Glutamatergic neuron (in vitro differentiated cells): ENCODE results near the gene MPHOSPH9. TPM values are rescaled to one million over a fixed set of nuclear protein-coding genes. Genes with fewer than 3 reads are reported as not detected.

Experiments
- DNase-seq: peaks from one replicate; pipeline ENCODE4 v3.0.0; 2022
- H3K27ac Mint-ChIP-seq: one replicate; pipeline ENCODE4 v1.8.0; 2020; ENCODE audit warnings: mild to moderate bottlenecking, mixed read lengths, inconsistent platforms; ENCODE audit not compliant: unreplicated experiment
- H3K27me3 Mint-ChIP-seq: one replicate; pipeline ENCODE4 v1.8.0; 2020; ENCODE audit warnings: mild to moderate bottlenecking, moderate library complexity, mixed read lengths, inconsistent platforms; ENCODE audit not compliant: unreplicated experiment
- H3K36me3 Mint-ChIP-seq: one replicate; pipeline ENCODE4 v1.8.0; 2020; ENCODE audit warnings: mild to moderate bottlenecking, mixed read lengths, inconsistent platforms; ENCODE audit not compliant: unreplicated experiment
- H3K4me1 Mint-ChIP-seq: one replicate; pipeline ENCODE4 v1.8.0; 2020; ENCODE audit warnings: mild to moderate bottlenecking, low read depth, mixed read lengths, inconsistent platforms; ENCODE audit not compliant: unreplicated experiment
- H3K4me3 Mint-ChIP-seq: one replicate; pipeline ENCODE4 v1.8.0; 2020; ENCODE audit warnings: mild to moderate bottlenecking, mixed read lengths, inconsistent platforms; ENCODE audit not compliant: unreplicated experiment
- H3K9me3 Mint-ChIP-seq: one replicate; pipeline ENCODE4 v1.8.0; 2020; ENCODE audit warnings: mild to moderate bottlenecking, moderate library complexity, mixed read lengths, inconsistent platforms; ENCODE audit not compliant: unreplicated experiment
- CTCF ChIP-seq: fragments of 200-600 bp; sonication (generic); IDR thresholded peaks from one replicate; pipeline ENCODE4 v1.5.0; 2021; ENCODE audit not compliant: partially characterized antibody, unreplicated experiment
- total RNA-seq: library from RNA; stranded (reverse); fragmentation: NEBNext Ultra II Directional; extraction: Animal tissue kit (Norgen Biotek cat#: 25700); gene quantifications from one replicate; pipeline ENCODE4 v1.2.1, GENCODE V29; 2021; ENCODE audit not compliant: unreplicated experiment

The MPHOSPH9 gene
- total RNA-seq, 1 donor from 2014 or later, result 38.4 TPM

GRCh38 chr12:123134826-123135225 lies 98.1 kb downstream of the MPHOSPH9 start:
- H3K27me3 Mint-ChIP-seq, result peaks cover 2% of the 10 kb centered on the region
- H3K9me3 Mint-ChIP-seq, result peaks cover 2% of the 10 kb centered on the region
- TF ChIP-seq CTCF, result no peak
- H3K36me3 Mint-ChIP-seq, result no peaks in the 10 kb centered on the region
- H3K4me3 Mint-ChIP-seq, result no peak overlapping the region
- peaks cover 7% of the 10 kb centered on the region for H3K4me1 Mint-ChIP-seq
- no peak overlapping the region for H3K27ac Mint-ChIP-seq
- no peak for DNase-seq

- no peak for DNase-seq
- Mint-ChIP-seq H3K4me3 (no peak overlapping the region), H3K27me3 (peaks cover 2% of the 10 kb centered on the region), H3K27ac (no peak overlapping the region), H3K9me3 (peaks cover 2% of the 10 kb centered on the region), H3K36me3 (no peaks in the 10 kb centered on the region), H3K4me1 (peaks cover 2% of the 10 kb centered on the region)
- no peak for TF ChIP-seq CTCF
Measured at GRCh38 chr12:123134271-123134671, 98.7 kb downstream of the MPHOSPH9 start.

GRCh38 chr12:123133701-123134100 lies 99.2 kb downstream of the MPHOSPH9 start:
- Mint-ChIP-seq H3K27ac (no peak overlapping the region), H3K36me3 (no peaks in the 10 kb centered on the region), H3K27me3 (peaks cover 2% of the 10 kb centered on the region), H3K9me3 (peaks cover 2% of the 10 kb centered on the region), H3K4me3 (no peak overlapping the region), H3K4me1 (peaks cover 2% of the 10 kb centered on the region)
- DNase-seq, result no peak
- TF ChIP-seq CTCF, result no peak

GRCh38 chr12:123132951-123133619 lies 99.9 kb downstream of the MPHOSPH9 start:
- no peak for DNase-seq
- H3K27ac Mint-ChIP-seq, result no peak overlapping the region
- H3K36me3 Mint-ChIP-seq, result no peaks in the 10 kb centered on the region
- H3K4me3 Mint-ChIP-seq, result no peak overlapping the region
- H3K27me3 Mint-ChIP-seq, result peaks cover 2% of the 10 kb centered on the region
- peaks cover 2% of the 10 kb centered on the region for H3K4me1 Mint-ChIP-seq
- H3K9me3 Mint-ChIP-seq, result no peaks in the 10 kb centered on the region
- no peak for TF ChIP-seq CTCF

GRCh38 chr12:123131879-123132402 lies 101.0 kb downstream of the MPHOSPH9 start:
- TF ChIP-seq CTCF, result no peak
- no peak overlapping the region for H3K27ac Mint-ChIP-seq
- H3K27me3 Mint-ChIP-seq, result peaks cover 2% of the 10 kb centered on the region
- H3K4me3 Mint-ChIP-seq, result no peak overlapping the region
- H3K36me3 Mint-ChIP-seq, result no peaks in the 10 kb centered on the region
- no peaks in the 10 kb centered on the region for H3K9me3 Mint-ChIP-seq
- H3K4me1 Mint-ChIP-seq, result peaks cover 2% of the 10 kb centered on the region
- DNase-seq, result no peak
